ENCODE results near the gene YJEFN3. TPM values are rescaled to one million over a fixed set of nuclear protein-coding genes. Genes with fewer than 3 reads are reported as not detected.

Gene YJEFN3
- polyA plus RNA-seq, 3 donors = 6.8 to 12.4 (median 9.3) TPM

DNA sequence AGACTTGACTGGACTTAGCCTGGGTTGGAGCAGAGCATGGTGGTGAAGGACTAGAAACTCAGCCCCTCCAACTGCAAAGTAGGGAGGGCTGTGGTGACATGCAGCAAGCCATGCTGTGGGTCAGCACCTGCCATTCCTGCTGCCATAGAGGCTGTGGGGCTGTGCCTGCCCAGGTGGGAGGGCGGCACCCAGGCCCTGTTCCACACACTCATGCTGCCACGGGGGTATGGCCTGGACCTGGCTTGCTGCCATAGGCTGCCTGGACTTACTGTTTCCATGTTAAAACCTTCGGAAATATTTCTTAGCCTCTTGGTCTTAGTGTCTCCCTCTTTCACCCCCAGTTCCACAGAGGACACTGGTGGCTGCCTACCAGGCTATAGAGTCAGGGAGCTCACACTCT lies 38.7 kb downstream of the YJEFN3 start:
- DNase-seq (ENCODE audit: extremely low read depth in 1 of 11, low read depth in 9 of 11, low spot score in 4 of 11) = no peak

DNA sequence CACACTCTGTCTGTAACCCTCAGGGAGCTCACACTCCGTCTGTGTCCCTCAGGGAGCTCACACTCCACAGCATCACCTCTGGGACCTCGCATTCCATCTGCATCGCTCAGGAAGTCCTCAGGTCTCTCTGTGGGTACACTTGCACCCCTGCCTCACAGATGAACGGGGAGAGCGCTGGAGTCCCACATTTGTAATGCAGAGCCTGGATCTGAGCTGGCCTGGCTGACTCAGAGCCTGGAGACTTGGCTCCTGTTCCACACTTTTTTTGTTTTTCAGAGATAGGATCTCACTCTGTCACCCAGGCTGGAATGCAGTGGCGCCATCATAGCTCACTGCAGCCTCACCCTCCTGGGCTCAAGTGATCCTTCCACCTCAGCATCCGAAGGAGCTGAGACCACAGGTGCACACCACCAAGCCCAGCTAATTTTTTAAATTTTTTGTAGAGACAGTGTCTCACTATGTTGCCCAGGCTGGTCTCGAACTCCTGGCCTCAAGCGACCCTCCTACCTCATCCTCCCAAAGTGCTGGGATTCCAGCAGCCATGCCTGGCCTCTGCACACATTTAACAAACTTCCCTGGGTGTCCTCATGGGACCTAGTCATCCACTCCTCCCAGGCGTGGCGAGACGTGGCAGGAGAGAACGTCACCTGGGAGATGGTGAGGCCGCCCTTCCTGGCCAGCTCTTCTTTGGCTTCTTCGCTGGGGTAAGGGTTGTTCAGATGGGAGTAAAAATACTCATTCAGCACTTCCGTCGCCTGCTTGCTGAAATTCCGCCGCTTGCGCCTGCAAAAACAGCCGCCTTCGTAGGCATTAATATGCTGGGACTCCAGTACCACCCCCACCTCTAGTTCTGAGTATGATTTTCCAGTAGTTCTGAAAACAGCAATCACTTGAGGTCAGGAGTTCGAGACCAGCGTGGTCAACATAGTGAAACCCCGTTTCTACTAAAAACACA lies 40.4 kb downstream of the YJEFN3 start:
- DNase-seq (ENCODE audit: extremely low read depth in 1 of 11, low read depth in 9 of 11, low spot score in 4 of 11) = no peak

DNA sequence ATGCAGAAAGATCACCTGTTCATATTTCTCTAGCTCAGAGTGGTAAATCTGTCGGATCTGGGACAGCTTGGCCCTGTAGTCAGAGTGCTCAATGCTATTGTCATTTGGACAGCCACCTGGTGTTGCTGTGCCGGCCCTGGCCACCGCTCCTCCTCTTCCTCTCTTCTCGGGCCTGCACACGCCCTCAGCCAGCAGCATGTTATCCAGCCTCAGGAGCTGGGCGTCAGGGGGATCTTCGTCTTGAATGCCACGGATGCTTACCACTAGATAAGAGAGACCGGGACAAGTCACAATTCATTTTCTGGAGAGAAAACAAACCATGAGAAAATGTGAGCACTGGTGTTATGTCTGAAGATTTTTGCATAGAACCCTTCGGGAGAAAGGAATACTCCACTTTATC lies 41.9 kb downstream of the YJEFN3 start:
- DNase-seq (ENCODE audit: extremely low read depth in 1 of 11, low read depth in 9 of 11, low spot score in 4 of 11) = no peak

DNA sequence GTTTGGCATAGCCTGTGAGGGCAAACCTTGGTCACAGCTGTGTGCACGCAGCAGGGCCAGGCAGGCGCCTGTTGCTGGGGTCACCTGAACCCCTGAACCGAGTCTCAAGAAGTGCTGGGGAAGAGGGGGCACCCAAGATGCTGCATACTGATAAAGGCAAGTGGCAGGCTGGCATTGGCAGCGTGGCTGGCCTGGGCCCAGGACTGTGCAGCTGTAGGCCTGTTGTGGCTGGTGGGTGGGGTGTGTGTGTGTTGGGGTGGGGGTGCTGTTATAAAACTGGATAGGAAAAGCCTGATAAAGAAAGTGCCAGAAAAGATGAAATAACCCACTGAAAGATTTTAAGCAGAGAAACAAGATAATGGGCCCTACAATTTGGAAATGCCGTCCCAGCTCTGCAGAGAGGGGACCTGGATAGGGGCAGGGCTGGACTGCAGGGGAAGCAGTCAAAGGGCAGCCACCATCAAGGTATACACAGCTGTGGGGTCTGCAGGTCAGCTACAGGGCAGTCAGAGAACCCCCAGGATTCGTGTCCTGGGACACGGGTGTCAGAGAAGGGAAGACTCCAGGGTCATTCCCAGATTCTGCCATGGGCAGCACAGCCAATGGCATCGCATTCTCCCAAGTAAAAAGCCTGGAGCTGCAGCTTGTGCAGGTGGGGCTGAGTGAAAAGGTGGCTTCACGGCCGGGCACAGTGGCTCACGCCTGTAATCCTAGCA lies 42.5 kb downstream of the YJEFN3 start:
- no peak for DNase-seq (ENCODE audit: extremely low read depth in 1 of 11, low read depth in 9 of 11, low spot score in 4 of 11)

DNA sequence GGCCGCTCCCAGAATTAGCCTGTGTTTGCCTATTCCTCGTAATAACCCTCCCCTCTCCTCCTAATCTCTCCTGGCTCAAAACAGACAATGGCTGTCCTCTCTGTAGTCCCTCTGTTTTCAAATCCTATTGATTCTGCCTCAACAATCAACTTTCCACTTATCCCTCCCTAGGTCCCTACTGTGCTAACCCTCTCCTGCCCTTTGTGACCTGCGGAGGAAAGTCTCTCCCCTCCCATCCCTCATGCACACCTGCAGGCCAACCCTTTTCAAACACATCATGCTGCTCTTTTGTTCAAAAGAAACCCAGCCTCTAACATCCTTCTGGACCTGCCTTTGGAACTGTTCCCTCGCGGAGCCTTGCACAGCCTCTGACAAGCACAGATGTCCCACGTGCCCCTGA lies 46.7 kb downstream of the YJEFN3 start:
- DNase-seq (ENCODE audit: extremely low read depth in 1 of 11, low read depth in 9 of 11, low spot score in 4 of 11) = no peak

DNA sequence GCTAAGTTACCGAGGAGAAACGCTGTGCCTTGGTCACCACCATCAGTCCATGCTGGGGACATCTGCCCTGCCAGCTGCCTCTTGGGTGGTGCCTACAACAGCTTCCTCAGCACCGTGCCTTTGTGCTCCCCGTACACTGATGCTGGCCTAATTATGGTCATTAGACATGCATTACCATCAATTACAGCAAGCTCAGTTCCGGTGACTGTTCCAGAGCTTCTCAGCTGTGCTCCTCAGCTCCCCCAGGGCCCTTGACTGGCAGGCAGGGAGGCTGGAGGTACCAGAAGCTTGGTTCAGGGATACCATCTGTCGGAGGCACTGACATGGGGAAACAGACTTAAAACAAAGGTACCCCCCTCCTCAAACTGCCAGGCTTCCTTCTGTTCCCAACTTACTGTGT lies 49.5 kb downstream of the YJEFN3 start:
- no peak for DNase-seq (ENCODE audit: extremely low read depth in 1 of 11, low read depth in 9 of 11, low spot score in 4 of 11)

DNA sequence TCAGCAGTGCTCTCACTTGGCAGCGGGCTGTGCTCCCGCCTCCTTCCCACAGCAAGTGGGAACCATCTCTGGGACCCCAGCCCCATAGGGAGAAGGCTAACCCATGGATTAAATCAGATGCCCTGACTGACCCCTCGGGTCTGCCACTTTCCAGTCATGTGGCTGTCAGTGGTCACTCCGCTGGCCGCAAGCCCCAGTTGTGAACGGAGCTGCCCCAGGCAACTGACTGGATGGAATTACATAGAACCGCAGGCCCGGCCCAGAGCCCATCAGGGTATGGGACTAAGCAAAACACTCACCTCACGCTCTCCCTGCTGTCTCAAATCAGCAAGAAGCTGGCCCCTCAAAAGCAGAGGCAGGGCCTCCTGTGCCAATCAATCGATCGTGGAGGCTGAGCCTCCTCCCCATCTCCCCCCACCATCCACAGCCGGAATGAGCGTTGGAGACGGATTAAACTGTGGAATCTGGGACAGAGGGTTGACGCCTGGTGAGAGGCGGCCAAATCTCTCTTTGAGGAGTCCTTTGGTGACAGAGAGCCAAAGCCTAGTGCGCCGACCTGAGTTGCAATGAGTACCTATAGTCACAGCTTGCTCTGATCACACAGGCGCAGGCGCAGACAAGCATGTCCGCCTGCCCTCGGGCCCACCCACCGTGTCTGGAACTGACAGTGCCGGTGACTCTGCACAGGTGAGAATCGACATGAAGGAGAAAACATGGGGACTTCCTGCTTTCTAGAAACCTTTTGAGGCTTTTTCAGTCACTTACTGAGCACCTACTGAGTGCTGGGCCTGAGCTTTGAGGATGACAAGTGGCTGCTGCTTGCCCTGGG lies 51.0 kb downstream of the YJEFN3 start:
- no peak for DNase-seq (ENCODE audit: extremely low read depth in 1 of 11, low read depth in 9 of 11, low spot score in 4 of 11)

DNA sequence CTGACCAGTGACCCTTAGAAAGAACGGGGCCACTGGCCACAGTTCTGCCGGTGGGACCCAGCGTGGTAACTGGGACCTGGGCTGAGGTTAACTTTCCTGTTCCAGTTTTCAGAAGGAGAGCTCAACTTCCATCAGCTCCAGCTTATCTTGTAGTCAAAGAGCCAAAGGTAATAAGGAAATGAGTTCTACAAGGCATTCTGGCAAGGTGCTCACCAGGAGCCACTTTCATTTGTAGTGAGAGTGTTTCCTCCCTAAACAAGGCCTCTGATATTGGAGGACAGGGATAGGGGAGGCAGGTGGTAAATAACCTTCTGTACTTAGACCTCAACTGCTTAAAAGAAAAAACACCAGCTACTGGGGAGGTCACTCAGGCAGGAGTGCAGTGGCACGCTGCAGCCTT lies 51.7 kb downstream of the YJEFN3 start:
- DNase-seq (ENCODE audit: extremely low read depth in 1 of 11, low read depth in 9 of 11, low spot score in 4 of 11) = no peak

DNA sequence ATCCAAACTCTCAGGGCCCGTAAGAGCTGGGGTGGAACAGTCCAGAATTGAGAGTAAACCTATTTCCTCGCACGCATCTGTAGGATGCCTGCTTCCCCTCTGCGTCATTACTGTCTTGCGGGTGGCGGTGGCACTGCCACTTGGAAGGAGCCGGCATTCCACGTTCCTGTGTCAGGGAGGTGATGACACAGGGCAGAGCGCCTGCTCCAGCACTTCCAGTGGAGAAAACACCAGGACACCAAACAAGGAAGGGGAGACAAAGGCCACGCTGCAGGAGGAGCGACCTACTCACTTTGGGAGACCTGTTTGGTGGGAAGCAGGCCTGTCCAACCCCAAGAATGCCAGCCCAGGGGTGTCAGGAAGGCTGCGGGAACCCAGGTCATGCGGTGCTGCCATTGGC lies 52.7 kb downstream of the YJEFN3 start:
- DNase-seq (ENCODE audit: extremely low read depth in 1 of 11, low read depth in 9 of 11, low spot score in 4 of 11) = no peak

DNA sequence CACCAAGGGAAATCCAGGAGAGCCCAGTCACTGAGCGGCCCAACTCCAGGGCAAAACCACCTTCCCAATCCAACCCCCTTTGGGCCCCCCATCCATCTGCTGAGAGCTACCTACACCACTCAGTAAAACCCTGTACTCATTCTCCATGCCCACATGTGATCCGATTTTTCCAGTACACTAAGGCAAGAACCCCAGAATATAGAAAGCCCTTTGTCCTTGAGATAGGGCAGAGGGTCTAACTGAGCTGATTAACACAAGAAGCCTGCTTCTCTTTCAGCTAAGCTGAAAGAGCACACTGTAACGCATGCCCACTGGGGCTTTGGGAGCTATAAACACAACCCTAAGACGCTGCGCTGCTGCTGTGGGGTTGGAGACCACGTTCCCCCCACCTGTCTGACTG lies 53.8 kb downstream of the YJEFN3 start:
- DNase-seq (ENCODE audit: extremely low read depth in 1 of 11, low read depth in 9 of 11, low spot score in 4 of 11) = no peak

DNA sequence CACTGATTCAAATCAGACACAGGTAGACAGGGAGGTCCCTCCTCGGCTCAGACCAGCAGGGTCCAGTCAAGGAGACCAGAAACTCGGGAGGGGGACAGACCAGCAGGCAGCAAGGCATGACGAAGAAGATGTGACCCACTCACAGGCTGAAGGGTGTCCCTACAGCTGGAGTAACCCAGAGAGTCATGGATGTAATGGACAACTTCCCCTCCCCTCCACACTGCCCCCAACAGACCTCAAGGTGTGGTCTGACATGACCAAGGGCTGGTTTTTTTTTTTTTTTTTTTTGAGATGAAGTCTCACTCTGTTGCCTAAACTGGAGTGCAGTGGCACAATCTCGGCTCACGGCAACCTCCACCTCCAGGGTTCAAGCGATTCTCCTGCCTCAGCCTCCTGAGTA lies 55.6 kb downstream of the YJEFN3 start:
- DNase-seq (ENCODE audit: extremely low read depth in 1 of 11, low read depth in 9 of 11, low spot score in 4 of 11) = no peak

Other genes starting within 250 kb of the YJEFN3 start
- gene SUGP1, start 208.4 kb upstream of the YJEFN3 start, polyA plus RNA-seq (ENCODE audit: insufficient read length in 3 of 3) = 10 to 100 TPM; 50.4 to 65.1 (median 64.6) TPM
- gene MAU2, start 208.1 kb upstream of the YJEFN3 start, polyA plus RNA-seq (ENCODE audit: insufficient read length in 3 of 3) = 10 to 100 TPM; 45.0 to 85.6 (median 50.0) TPM
- gene GATAD2A, start 123.2 kb upstream of the YJEFN3 start, polyA plus RNA-seq (ENCODE audit: insufficient read length in 3 of 3) = 10 to 100 TPM; 46.4 to 58.0 (median 54.2) TPM
- gene TSSK6, start 13.4 kb upstream of the YJEFN3 start, polyA plus RNA-seq (ENCODE audit: insufficient read length in 3 of 3) = 1 to 10 TPM in 2 of 3 donors, under 1 TPM in 1; 0.59 to 1.4 (median 1.3) TPM
- gene NDUFA13, start 12.7 kb upstream of the YJEFN3 start, polyA plus RNA-seq (ENCODE audit: insufficient read length in 3 of 3) = 100 to 1,000 TPM; 241 to 343 (median 284) TPM
- under 1 TPM; 0.11 to 0.26 (median 0.12) TPM for gene CILP2, start 9.4 kb downstream of the YJEFN3 start, polyA plus RNA-seq (ENCODE audit: insufficient read length in 3 of 3)
- gene PBX4, start 89.8 kb downstream of the YJEFN3 start, polyA plus RNA-seq (ENCODE audit: insufficient read length in 3 of 3) = 1 to 10 TPM; 2.6 to 9.1 (median 4.0) TPM
- gene LPAR2, start 99.3 kb downstream of the YJEFN3 start, polyA plus RNA-seq (ENCODE audit: insufficient read length in 3 of 3) = 10 to 100 TPM; 21.6 to 34.5 (median 31.0) TPM
- 1 to 10 TPM; 3.6 to 6.9 (median 5.6) TPM for gene GMIP, start 114.7 kb downstream of the YJEFN3 start, polyA plus RNA-seq (ENCODE audit: insufficient read length in 3 of 3)
- 10 to 100 TPM; 47.5 to 68.2 (median 51.9) TPM for gene ATP13A1, start 134.8 kb downstream of the YJEFN3 start, polyA plus RNA-seq (ENCODE audit: insufficient read length in 3 of 3)
- gene ZNF101, start 139.9 kb downstream of the YJEFN3 start, polyA plus RNA-seq (ENCODE audit: insufficient read length in 3 of 3) = 10 to 100 TPM; 15.3 to 15.8 (median 15.6) TPM
- 10 to 100 TPM; 12.5 to 16.2 (median 13.9) TPM for gene ZNF14, start 204.2 kb downstream of the YJEFN3 start, polyA plus RNA-seq (ENCODE audit: insufficient read length in 3 of 3)

Measured in renal cortex interstitium (tissue), 11 donors.